Gastroesophageal sphincter (tissue), 3 donors: ENCODE results near the gene USP15.

ENCODE experiments used
- EP300 ChIP-seq: sonication (generic); formaldehyde crosslinking; IDR thresholded peaks from one replicate; pipeline ENCODE4 v1.6.1; 2017; ENCODE audit warnings: antibody characterized with exemption, mild to moderate bottlenecking
- POLR2A ChIP-seq, 2 donors: fragments of 450-650 bp; IDR thresholded peaks; one replicate each; pipeline ENCODE4 v1.6.1; 2017; ENCODE audit warnings: antibody characterized with exemption in 2 of 2, mild to moderate bottlenecking in 2 of 2, moderate library complexity in 1 of 2
- POLR2AphosphoS5 ChIP-seq: sonication (generic); formaldehyde crosslinking; IDR thresholded peaks from one replicate; pipeline ENCODE4 v1.6.1; 2017; ENCODE audit warnings: antibody characterized with exemption
- TF ChIP-seq, protein P1 (sequence below), 4 experiments: fragments of 200-600 bp in 2 of 4; fragments of 450-650 bp in 2 of 4; sonication (generic) in 1 of 4; IDR thresholded peaks; one replicate each; pipeline ENCODE4 v1.5.1; 2017 to 2019; ENCODE audit warnings: antibody characterized with exemption in 4 of 4, mild to moderate bottlenecking in 2 of 4, moderate library complexity in 2 of 4

- TF ChIP-seq, protein P1, sequence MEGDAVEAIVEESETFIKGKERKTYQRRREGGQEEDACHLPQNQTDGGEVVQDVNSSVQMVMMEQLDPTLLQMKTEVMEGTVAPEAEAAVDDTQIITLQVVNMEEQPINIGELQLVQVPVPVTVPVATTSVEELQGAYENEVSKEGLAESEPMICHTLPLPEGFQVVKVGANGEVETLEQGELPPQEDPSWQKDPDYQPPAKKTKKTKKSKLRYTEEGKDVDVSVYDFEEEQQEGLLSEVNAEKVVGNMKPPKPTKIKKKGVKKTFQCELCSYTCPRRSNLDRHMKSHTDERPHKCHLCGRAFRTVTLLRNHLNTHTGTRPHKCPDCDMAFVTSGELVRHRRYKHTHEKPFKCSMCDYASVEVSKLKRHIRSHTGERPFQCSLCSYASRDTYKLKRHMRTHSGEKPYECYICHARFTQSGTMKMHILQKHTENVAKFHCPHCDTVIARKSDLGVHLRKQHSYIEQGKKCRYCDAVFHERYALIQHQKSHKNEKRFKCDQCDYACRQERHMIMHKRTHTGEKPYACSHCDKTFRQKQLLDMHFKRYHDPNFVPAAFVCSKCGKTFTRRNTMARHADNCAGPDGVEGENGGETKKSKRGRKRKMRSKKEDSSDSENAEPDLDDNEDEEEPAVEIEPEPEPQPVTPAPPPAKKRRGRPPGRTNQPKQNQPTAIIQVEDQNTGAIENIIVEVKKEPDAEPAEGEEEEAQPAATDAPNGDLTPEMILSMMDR (IDR thresholded peaks at IDR 0.05) = no peak
- TF ChIP-seq POLR2A (IDR thresholded peaks at IDR 0.05) (no peak), EP300 (no peak), POLR2AphosphoS5 (no peak)
These were observed 41.6 kb downstream of the USP15 start for GRCh38 chr12:62301799-62302133.
